Stromal cell of bone marrow (primary cell): ENCODE data around the gene PCDHGB1.
"Not testable (repeated sequence)": the region's sequence is repeated elsewhere in the genome, so short reads cannot be mapped to it uniquely, and the experiment has no call there.

Source experiments
- DNase-seq: peaks from one replicate; pipeline ENCODE4 v3.0.0-alpha.2; 2012; ENCODE audit warnings: low read depth

The PCDHGB1 gene

GRCh38 chr5:141383345-141383744 is 33.4 kb downstream of the PCDHGB1 start:
- no peak for DNase-seq

GRCh38 chr5:141384471-141385267 is 34.8 kb downstream of the PCDHGB1 start:
- DNase-seq, result no peak

- DNase-seq, result not testable (repeated sequence)
Observed at GRCh38 chr5:141387557-141388311, 37.8 kb downstream of the PCDHGB1 start, which contains the start of gene PCDHGB4. PCDHGB4 (plus strand) TSS chr5:141387698; CDS start chr5:141387885, 187 bp downstream.

GRCh38 chr5:141388661-141389060 is 38.8 kb downstream of the PCDHGB1 start:
- no peak for DNase-seq

- DNase-seq, result no peak
Observed at GRCh38 chr5:141389153-141390042, 39.5 kb downstream of the PCDHGB1 start.

- no peak for DNase-seq
Observed at GRCh38 chr5:141392429-141393198, 42.7 kb downstream of the PCDHGB1 start, which contains the start of gene PCDHGA8. PCDHGA8 (plus strand) TSS chr5:141392633; CDS start chr5:141392814, 181 bp downstream.

GRCh38 chr5:141393267-141393666 is 43.4 kb downstream of the PCDHGB1 start:
- DNase-seq, result no peak

GRCh38 chr5:141394401-141395187 is 44.7 kb downstream of the PCDHGB1 start:
- DNase-seq, result not testable (repeated sequence)

- DNase-seq, result not testable (repeated sequence)
Observed at GRCh38 chr5:141397756-141398551, 48.1 kb downstream of the PCDHGB1 start, which contains the start of gene PCDHGB5. PCDHGB5 (plus strand) TSS chr5:141397947; CDS start chr5:141398128, 181 bp downstream.

- no peak for DNase-seq
Observed at GRCh38 chr5:141398608-141399007, 48.7 kb downstream of the PCDHGB1 start.

GRCh38 chr5:141399555-141400258 is 49.8 kb downstream of the PCDHGB1 start:
- no peak for DNase-seq
